ENCODE results near the gene FOXI2. TPM values are rescaled to one million over a fixed set of nuclear protein-coding genes. Genes with fewer than 3 reads are reported as not detected.

Gene FOXI2
- total and polyA plus RNA-seq, 12 donors, result 0.07 to 0.81 (median 0.31) TPM; not detected in 3

- Histone ChIP-seq H3K4me3 (no peak overlapping the region), H3K4me1 (no peaks in the 10 kb centered on the region), H3K36me3 (no peaks in the 10 kb centered on the region), H3K27ac (no peak overlapping the region), H3K27me3 (peaks cover 0 to 14% (median 0%) of the 10 kb centered on the region in 7 donors), H3K9me3 (peaks cover 0 to 12% (median 0%) of the 10 kb centered on the region in 11 donors)
- WGBS, 2 donors, result 32 to 39% methylated on average over 6 of the region's 6 CpGs
- TF ChIP-seq CTCF (IDR thresholded peaks at IDR 0.05), result no peak
- intact Hi-C loops (cut with DNase I), result loop anchor here in 9 of 10 donors (1.0 to 10.0 kb wide), 11 partner anchors 97 to 810 kb away; no protein-coding TSS in a partner anchor
- ATAC-seq (no peak), DNase-seq (no peak)
Measured at GRCh38 chr10:127715249-127715648, 21.7 kb upstream of the FOXI2 start.

GRCh38 chr10:127715782-127716378 lies 21.1 kb upstream of the FOXI2 start:
- no peak for ATAC-seq
- intact Hi-C loops (cut with DNase I), result loop anchor here (1.0 to 10.0 kb wide), 11 partner anchors 96 to 809 kb away; no protein-coding TSS in a partner anchor

GRCh38 chr10:127720142-127720541 lies 16.8 kb upstream of the FOXI2 start:
- 70 to 75% methylated on average over 4 of the region's 4 CpGs for WGBS, 2 donors
- ATAC-seq, result no peak
- TF ChIP-seq CTCF (IDR thresholded peaks at IDR 0.05), result no peak

More at GRCh38 chr10:127715782-127716378, 21.1 kb upstream of the FOXI2 start:
- Histone ChIP-seq H3K36me3 (no peaks in the 10 kb centered on the region), H3K9me3 (peaks cover 0 to 12% (median 0%) of the 10 kb centered on the region in 11 donors), H3K4me1 (no peaks in the 10 kb centered on the region), H3K4me3 (no peak overlapping the region), H3K27ac (no peak overlapping the region), H3K27me3 (peaks cover 0 to 14% (median 0%) of the 10 kb centered on the region in 7 donors)
- TF ChIP-seq CTCF (IDR thresholded peaks at IDR 0.05), result peak in 8 of 9 donors; percentile 12 to 73 (median 51)
- no peak for DNase-seq
- WGBS, 2 donors, result 43 to 49% methylated on average over 3 of the region's 3 CpGs

GRCh38 chr10:127720903-127721302 lies 16.1 kb upstream of the FOXI2 start:
- no peak overlapping the region for H3K4me3 ChIP-seq
- H3K27ac ChIP-seq, result no peak overlapping the region
- 53 to 60% methylated on average over 3 of the region's 3 CpGs for WGBS, 2 donors
- H3K36me3 ChIP-seq, result no peaks in the 10 kb centered on the region
- TF ChIP-seq CTCF (IDR thresholded peaks at IDR 0.05), result no peak
- no peak for DNase-seq
- peaks cover 0 to 16% (median 0%) of the 10 kb centered on the region in 7 donors for H3K27me3 ChIP-seq
- intact Hi-C loops (cut with DNase I), result no loop called here
- H3K9me3 ChIP-seq, result peaks cover 0 to 22% (median 0%) of the 10 kb centered on the region in 11 donors
- ATAC-seq, result no peak
- H3K4me1 ChIP-seq, result no peaks in the 10 kb centered on the region

More at GRCh38 chr10:127720142-127720541, 16.8 kb upstream of the FOXI2 start:
- Histone ChIP-seq H3K27ac (no peak overlapping the region), H3K4me3 (no peak overlapping the region), H3K36me3 (no peaks in the 10 kb centered on the region), H3K9me3 (peaks cover 0 to 22% (median 0%) of the 10 kb centered on the region in 11 donors), H3K4me1 (no peaks in the 10 kb centered on the region), H3K27me3 (peaks cover 0 to 16% (median 0%) of the 10 kb centered on the region in 7 donors)
- no peak for DNase-seq
- intact Hi-C loops (cut with DNase I), result no loop called here

Data from heart right ventricle (tissue), 16 donors.